Fibroblast of villous mesenchyme (primary cell): ENCODE measurements around the gene SEPSECS. TPM values are rescaled to one million over a fixed set of nuclear protein-coding genes. Genes with fewer than 3 reads are reported as not detected.

ENCODE experiments used
- DNase-seq: peaks from one replicate; pipeline ENCODE4 v3.0.0-alpha.2; 2010; ENCODE audit warnings: low read depth
- H3K4me3 ChIP-seq: 2 replicates; pipeline ENCODE4 v1.5.1; 2011; ENCODE audit warnings: low read depth, mild to moderate bottlenecking, low read length
- CTCF ChIP-seq: IDR thresholded peaks from 2 replicates; pipeline ENCODE4 v1.5.1; 2012; ENCODE audit warnings: low read depth, mild to moderate bottlenecking, low read length; ENCODE audit not compliant: insufficient read depth
- total RNA-seq: library from RNA; depleted of rRNA; stranded (reverse); fragments of >200 nt; gene quantifications from 2 replicates; pipeline ENCODE4 v1.2.3, GENCODE V29; 2012

SEPSECS gene
- total RNA-seq, 1 donor, result 6.5 TPM

DNA sequence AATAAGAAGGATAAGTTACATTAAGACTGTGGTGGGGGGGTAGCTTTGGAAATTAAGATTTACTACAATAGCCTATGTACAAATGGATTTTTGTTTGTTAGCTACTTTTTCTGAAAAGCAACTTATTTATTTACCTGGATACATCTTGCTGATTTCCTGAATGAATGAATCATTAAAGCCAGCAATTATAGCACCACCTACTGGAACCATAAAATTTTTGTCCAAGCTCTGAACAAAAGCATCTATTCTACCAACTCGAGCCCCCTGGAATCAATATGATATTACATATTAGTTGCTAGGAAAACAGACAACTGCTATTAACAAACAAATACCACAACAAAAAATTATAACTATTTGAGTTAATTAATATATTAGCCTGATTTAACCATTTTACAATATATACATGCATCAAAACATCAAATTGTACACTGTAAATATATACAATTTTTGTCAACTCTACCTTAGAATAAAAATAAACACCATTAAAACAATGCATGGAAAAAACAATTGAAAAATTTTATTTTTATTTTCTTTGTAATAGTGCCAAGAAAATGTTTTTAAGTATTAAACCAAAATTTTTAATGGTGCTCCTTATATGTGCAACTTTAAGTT, 15.3 kb downstream of the SEPSECS start:
- DNase-seq, result peak; percentile 33
- H3K4me3 ChIP-seq, result no peak overlapping the region
- TF ChIP-seq CTCF, result peak; percentile 62

GRCh38 chr4:25142468-25142867, 17.8 kb downstream of the SEPSECS start:
- no peak overlapping the region for H3K4me3 ChIP-seq
- TF ChIP-seq CTCF, result no peak
- no peak for DNase-seq

DNA sequence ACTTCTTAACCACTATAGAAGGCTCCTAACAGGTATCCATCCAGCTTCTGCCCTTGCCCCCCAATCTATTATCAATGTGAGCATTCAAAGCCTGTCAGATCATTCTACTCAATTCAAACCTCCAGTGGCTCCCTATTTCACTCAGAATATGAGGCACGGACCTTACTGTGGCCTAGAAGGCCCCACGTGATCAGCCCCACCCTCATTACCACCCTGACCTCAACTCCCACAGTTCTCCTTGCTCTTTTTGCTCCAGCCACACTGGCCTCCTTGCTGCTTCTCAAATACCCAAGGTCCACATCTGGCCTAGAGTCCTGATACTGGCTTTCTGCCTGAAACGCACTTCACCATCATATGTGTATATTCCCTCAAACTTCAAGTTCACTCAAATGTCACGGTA, 18.7 kb downstream of the SEPSECS start:
- TF ChIP-seq CTCF, result no peak
- DNase-seq, result no peak
- no peak overlapping the region for H3K4me3 ChIP-seq

- no peak for TF ChIP-seq CTCF
- DNase-seq, result no peak
- no peak overlapping the region for H3K4me3 ChIP-seq
Observed at GRCh38 chr4:25133132-25133531, 27.1 kb downstream of the SEPSECS start.

- no peak for TF ChIP-seq CTCF
- DNase-seq, result no peak
- H3K4me3 ChIP-seq, result no peak overlapping the region
Observed at GRCh38 chr4:25131926-25132325, 28.3 kb downstream of the SEPSECS start.

GRCh38 chr4:25131381-25131780, 28.9 kb downstream of the SEPSECS start:
- H3K4me3 ChIP-seq, result no peak overlapping the region
- DNase-seq, result no peak
- TF ChIP-seq CTCF, result no peak

DNA sequence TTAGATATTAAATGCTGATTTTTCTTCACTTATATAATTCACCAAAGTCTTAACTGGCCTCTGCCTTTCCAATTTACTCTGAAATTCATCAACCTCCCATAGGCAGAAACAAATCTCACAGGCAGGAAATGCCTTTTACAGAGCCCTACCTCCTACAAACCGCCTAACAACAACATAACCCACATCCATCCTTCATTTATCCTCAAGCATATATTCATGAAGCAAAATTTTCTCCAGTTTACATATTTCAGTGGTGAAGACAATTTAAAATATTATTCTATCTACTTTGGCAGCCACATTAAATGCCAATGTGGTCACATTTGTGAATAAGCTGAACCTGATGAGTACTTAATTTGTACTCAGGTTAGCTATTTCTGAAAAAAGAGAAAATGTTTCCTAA, 30.3 kb downstream of the SEPSECS start:
- H3K4me3 ChIP-seq, result no peak overlapping the region
- DNase-seq, result peak; percentile 23
- TF ChIP-seq CTCF, result no peak
